Stimulated activated CD8-positive, alpha-beta memory T cell treated with anti-CD3 and anti-CD28 coated beads, Interleukin-4, amount 100 ng/mL, for 48 hours (primary cell): Measurements from ENCODE around the gene HOXD12.

Source experiments
- DNase-seq: peaks from one replicate; pipeline ENCODE4 v3.0.0-alpha.2; 2020

The HOXD12 gene

DNA sequence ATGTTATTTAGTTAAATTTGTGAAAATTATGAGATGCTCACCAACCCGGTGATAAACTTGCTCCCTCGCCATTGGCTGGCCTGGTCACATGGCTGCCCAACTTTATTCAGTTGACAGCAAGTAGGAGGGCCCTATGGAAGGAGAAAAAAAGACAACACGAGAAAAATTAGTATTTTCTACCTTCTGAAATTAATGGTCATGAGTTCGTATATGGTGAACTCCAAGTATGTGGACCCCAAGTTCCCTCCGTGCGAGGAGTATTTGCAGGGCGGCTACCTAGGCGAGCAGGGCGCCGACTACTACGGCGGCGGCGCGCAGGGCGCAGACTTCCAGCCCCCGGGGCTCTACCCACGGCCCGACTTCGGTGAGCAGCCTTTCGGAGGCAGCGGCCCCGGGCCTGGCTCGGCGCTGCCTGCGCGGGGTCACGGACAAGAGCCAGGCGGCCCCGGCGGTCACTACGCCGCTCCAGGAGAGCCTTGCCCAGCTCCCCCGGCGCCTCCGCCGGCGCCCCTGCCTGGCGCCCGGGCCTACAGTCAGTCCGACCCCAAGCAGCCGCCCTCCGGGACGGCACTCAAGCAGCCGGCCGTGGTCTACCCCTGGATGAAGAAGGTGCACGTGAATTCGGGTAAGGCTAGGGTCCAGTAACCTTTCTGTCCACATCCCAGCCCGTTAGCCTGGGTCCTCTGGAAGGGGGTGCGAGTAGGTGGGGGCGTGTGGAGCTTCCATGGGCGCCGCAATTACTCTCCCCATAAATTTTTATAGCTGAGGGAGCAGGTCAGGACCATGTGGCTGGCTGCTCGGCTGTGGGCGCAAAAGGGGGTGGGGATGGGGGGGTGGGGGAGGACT, 52.1 kb downstream of the HOXD12 start, which contains the start of gene HOXD4:
Gene HOXD4, plus strand, starts transcription at position 109 of the 846 bp plus-strand sequence. Its CDS starts 84 bp downstream, at position 193.
- DNase-seq: no peak
